SK-N-SH (cell line): ENCODE data around the gene HMGN2. TPM values are rescaled to one million over a fixed set of nuclear protein-coding genes. Genes with fewer than 3 reads are reported as not detected.

Experiments used
- CTCF ChIA-PET: fragments of 300-600, 350-600 bp; formaldehyde crosslinking; extraction: SDS; loops from one replicate; lab custom pipeline; 2021; lab: Yijun Ruan, JAX
- POLR2A ChIA-PET: fragments of 350-600 bp; sonication (Branson Sonifier 250); formaldehyde crosslinking; extraction: SDS; loops from one replicate; lab custom pipeline; 2020; ENCODE audit warnings: antibody characterized with exemption, inconsistent platforms; lab: Yijun Ruan, JAX
- DNase-seq: peaks from one replicate; pipeline ENCODE4 v3.0.0; 2012
- H2AFZ ChIP-seq: fragments of 200-600 bp; sonication (generic); 2 replicates; pipeline ENCODE4 v1.8.1; 2016; ENCODE audit warnings: antibody characterized with exemption, mild to moderate bottlenecking, low read depth
- H3F3A ChIP-seq: fragments of 200-600 bp; sonication (generic); replicated peaks from 2 replicates; pipeline ENCODE3; 2016; ENCODE audit warnings: antibody characterized with exemption, mild to moderate bottlenecking; ENCODE audit not compliant: insufficient read depth
- H3K27ac ChIP-seq, 2 experiments: fragments of 200-500 bp in 1 of 2; fragments of 200-600 bp in 1 of 2; sonication (Bioruptor generic) in 1 of 2; sonication (generic), shearing (Covaris generic) in 1 of 2; 2 replicates each; pipeline versions ENCODE4 v1.5.1 to v1.6.1; 2014 to 2016; ENCODE audit warnings: low read depth in 2 of 2, inconsistent platforms in 1 of 2, low read length in 1 of 2, mild to moderate bottlenecking in 1 of 2, mixed read lengths in 1 of 2
- H3K27me3 ChIP-seq: fragments of 200-600 bp; sonication (generic), shearing (Covaris generic); 2 replicates; pipeline ENCODE4 v1.6.1; 2016; ENCODE audit warnings: mixed run types; ENCODE audit not compliant: insufficient read depth
- H3K36me3 ChIP-seq, 2 experiments: fragments of 200-500 bp in 1 of 2; fragments of 200-600 bp in 1 of 2; sonication (Bioruptor generic) in 1 of 2; sonication (generic) in 1 of 2; replicated peaks in 1 of 2; 2 replicates each; pipeline versions ENCODE3 to v1.5.1; 2014 to 2016; ENCODE audit warnings: low read length in 1 of 2, mild to moderate bottlenecking in 1 of 2; ENCODE audit not compliant: insufficient read depth in 2 of 2, control insufficient read depth in 1 of 2
- H3K4me1 ChIP-seq, 2 experiments: fragments of 200-500 bp in 1 of 2; fragments of 200-600 bp in 1 of 2; sonication (Bioruptor generic) in 1 of 2; sonication (generic), shearing (Covaris generic) in 1 of 2; 2 replicates each; pipeline versions ENCODE4 v1.5.1 to v1.6.1; 2014 to 2016; ENCODE audit warnings: low read depth in 1 of 2, low read length in 1 of 2, mixed run types in 1 of 2; ENCODE audit not compliant: insufficient read depth in 2 of 2, control insufficient read depth in 1 of 2
- H3K4me2 ChIP-seq: fragments of 200-600 bp; sonication (generic), shearing (Covaris generic); 2 replicates; pipeline ENCODE4 v1.6.1; 2017; ENCODE audit warnings: mixed run types
- H3K4me3 ChIP-seq, 2 experiments: fragments of 200-500 bp in 1 of 2; fragments of 200-600 bp in 1 of 2; sonication (Bioruptor generic) in 1 of 2; sonication (generic), shearing (Covaris generic) in 1 of 2; 2 replicates each; pipeline versions ENCODE4 v1.5.1 to v1.8.1; 2014 to 2016; ENCODE audit warnings: low read depth in 2 of 2, inconsistent platforms in 1 of 2, low read length in 1 of 2, mild to moderate bottlenecking in 1 of 2, mixed read lengths in 1 of 2, moderate library complexity in 1 of 2
- H3K79me2 ChIP-seq: fragments of 200-600 bp; sonication (generic); 2 replicates; pipeline ENCODE4 v1.8.1; 2017; ENCODE audit warnings: mild to moderate bottlenecking; ENCODE audit not compliant: insufficient read depth
- H3K9ac ChIP-seq: fragments of 200-600 bp; sonication (generic); 2 replicates; pipeline ENCODE4 v1.6.1; 2017; ENCODE audit warnings: mixed run types
- H3K9me2 ChIP-seq: fragments of 200-600 bp; sonication (generic); 2 replicates; pipeline ENCODE4 v1.6.1; 2017; ENCODE audit warnings: mixed run types
- H3K9me3 ChIP-seq: fragments of 200-600 bp; sonication (generic); 2 replicates; pipeline ENCODE4 v1.6.1; 2017; ENCODE audit warnings: mixed run types, mild to moderate bottlenecking, moderate library complexity
- H4K20me1 ChIP-seq: fragments of 200-600 bp; sonication (generic); 2 replicates; pipeline ENCODE4 v1.6.1; 2017; ENCODE audit warnings: mild to moderate bottlenecking, mixed run types; ENCODE audit not compliant: insufficient read depth
- CTCF ChIP-seq: fragments of 200-600 bp; sonication (generic); IDR thresholded peaks from 2 replicates; pipeline ENCODE4 v1.6.1; 2017; ENCODE audit warnings: antibody characterized with exemption, mild to moderate bottlenecking, moderate library complexity
- ELF1 ChIP-seq: IDR thresholded peaks from 2 replicates; pipeline ENCODE4 v1.4.0; 2012
- EP300 ChIP-seq, 2 experiments: IDR thresholded peaks; 2 replicates each; pipeline versions ENCODE4 v1.4.0 to v1.6.1; 2012; ENCODE audit warnings: borderline replicate concordance in 1 of 2, low read depth in 1 of 2, low read length in 1 of 2
- EZH2phosphoT487 ChIP-seq: fragments of 200-600 bp; sonication (generic); IDR thresholded peaks from 2 replicates; pipeline ENCODE4 v1.6.1; 2017; ENCODE audit warnings: low read depth, mixed run types, mild to moderate bottlenecking, antibody characterized with exemption, moderate library complexity, borderline replicate concordance
- GABPA ChIP-seq: IDR thresholded peaks from 2 replicates; pipeline ENCODE4 v1.4.0; 2012; ENCODE audit warnings: low read depth, mild to moderate bottlenecking
- IRF3 ChIP-seq: fragments of 150-350 bp; IDR thresholded peaks from 2 replicates; pipeline ENCODE4 v1.6.1; 2016; ENCODE audit warnings: mild to moderate bottlenecking, low read depth, low read length
- JUND ChIP-seq: IDR thresholded peaks from 2 replicates; pipeline ENCODE4 v1.4.0; 2012
- NFIC ChIP-seq: IDR thresholded peaks from 2 replicates; pipeline ENCODE4 v1.4.0; 2012; ENCODE audit warnings: borderline replicate concordance
- POLR2AphosphoS5 ChIP-seq: IDR thresholded peaks from 2 replicates; pipeline ENCODE4 v1.6.1; 2012; ENCODE audit warnings: low read depth, low read length
- RAD21 ChIP-seq: IDR thresholded peaks from 2 replicates; pipeline ENCODE4 v1.6.1; 2012; ENCODE audit warnings: mild to moderate bottlenecking, low read length
- RCOR1 ChIP-seq: fragments of 150-350 bp; IDR thresholded peaks from 2 replicates; pipeline ENCODE4 v1.6.1; 2017; ENCODE audit warnings: antibody characterized with exemption, low read length
- RFX5 ChIP-seq: IDR thresholded peaks from 2 replicates; pipeline ENCODE4 v1.6.1; 2012; ENCODE audit warnings: mild to moderate bottlenecking, improper control_type of control experiment, low read length
- RXRA ChIP-seq: IDR thresholded peaks from 2 replicates; pipeline ENCODE4 v1.4.0; 2012; ENCODE audit warnings: low read depth, mild to moderate bottlenecking, borderline replicate concordance
- SMC3 ChIP-seq: IDR thresholded peaks from 2 replicates; pipeline ENCODE4 v1.6.1; 2012; ENCODE audit warnings: low read depth, low read length, improper control_type of control experiment
- TAF1 ChIP-seq: IDR thresholded peaks from 2 replicates; pipeline ENCODE4 v1.6.1; 2012; ENCODE audit warnings: low read depth, mild to moderate bottlenecking, low read length, moderate library complexity, borderline replicate concordance
- USF2 ChIP-seq: fragments of 150-350 bp; IDR thresholded peaks from 2 replicates; pipeline ENCODE4 v1.6.1; 2017; ENCODE audit warnings: antibody characterized with exemption, low read length, low read depth, borderline replicate concordance
- YY1 ChIP-seq: IDR thresholded peaks from 2 replicates; pipeline ENCODE4 v1.4.0; 2012; ENCODE audit warnings: low read depth, mild to moderate bottlenecking
- ZBTB33 ChIP-seq: IDR thresholded peaks from 2 replicates; pipeline ENCODE4 v1.4.0; 2012; ENCODE audit warnings: low read depth, borderline replicate concordance
- WGBS: methylation state at CpG from one replicate; pipeline ENCODE4 v1.1.6; 2017; ENCODE audit warnings: low lambda C conversion rate; 5-methylcytosine and 5-hydroxymethylcytosine counted together
- polyA plus RNA-seq, 3 experiments: library from polyadenylated mRNA; depleted of rRNA; stranded (reverse); fragments of >200 nt; gene quantifications; 2 replicates each; pipeline ENCODE4 v1.2.3, GENCODE V29; 2012

The HMGN2 gene
- polyA plus RNA-seq, 1 of the 3 experiments (the other 2 are of a cell fraction) = 644 TPM

GRCh38 chr1:26520339-26520738 lies 48.1 kb downstream of the HMGN2 start:
- TF ChIP-seq RFX5 (no peak), POLR2AphosphoS5 (no peak), EZH2phosphoT487 (no peak), SMC3 (no peak), EP300 (IDR thresholded peaks at IDR 0.05; ENCODE audit: borderline replicate concordance in 1 of 2, low read depth in 1 of 2, low read length in 1 of 2) (no peak), JUND (no peak), ELF1 (no peak), RCOR1 (no peak), NFIC (no peak), IRF3 (no peak), CTCF (no peak), RAD21 (no peak), ZBTB33 (no peak), YY1 (no peak), TAF1 (no peak), RXRA (no peak), GABPA (no peak), USF2 (no peak)
- no peak overlapping the region for H3K4me2 ChIP-seq
- 72% methylated on average over 5 of the region's 5 CpGs for WGBS
- no peaks in the 10 kb centered on the region for H3F3A ChIP-seq
- no peaks in the 10 kb centered on the region for H3K9me3 ChIP-seq
- H3K27me3 ChIP-seq = peaks cover 18% of the 10 kb centered on the region; the same call in 1 of the 2 replicates
- no peak overlapping the region for H3K4me3 ChIP-seq
- no peaks in the 10 kb centered on the region for H3K9me2 ChIP-seq
- no peaks in the 10 kb centered on the region for H4K20me1 ChIP-seq
- no peaks in the 10 kb centered on the region for H3K4me1 ChIP-seq
- POLR2A ChIA-PET = interaction anchor here (0.6 kb wide), 1 partner anchor 9 kb away, joined by 4 read pairs; no protein-coding TSS in a partner anchor
- H3K36me3 ChIP-seq = no peaks in the 10 kb centered on the region
- H3K27ac ChIP-seq = no peak overlapping the region
- DNase-seq = no peak
- H2AFZ ChIP-seq = no peak overlapping the region
- CTCF ChIA-PET = interaction anchor here (1.5 kb wide), 1 partner anchor 21 kb away, joined by 3 read pairs; no protein-coding TSS in a partner anchor
- H3K79me2 ChIP-seq = no peaks in the 10 kb centered on the region
- no peak overlapping the region for H3K9ac ChIP-seq
